H9 (cell line): ENCODE results near the gene ACTN4. TPM values are rescaled to one million over a fixed set of nuclear protein-coding genes. Genes with fewer than 3 reads are reported as not detected.

Experiments
- DNase-seq: peaks from one replicate; pipeline ENCODE4 v3.0.0-alpha.2; 2017
- H2AFZ ChIP-seq: one replicate; pipeline ENCODE4 v1.6.1; 2013; ENCODE audit warnings: mild to moderate bottlenecking, low read length, control low read depth, moderate library complexity
- H2AK5ac ChIP-seq: 2 replicates; pipeline ENCODE4 v1.6.1; 2013; ENCODE audit warnings: low read length, control low read depth, mixed read lengths; ENCODE audit not compliant: insufficient read length
- H2BK120ac ChIP-seq: one replicate; pipeline ENCODE4 v1.6.1; 2013; ENCODE audit warnings: low read depth, mild to moderate bottlenecking, low read length, control low read depth, inconsistent platforms; ENCODE audit not compliant: poor library complexity, severe bottlenecking
- H2BK12ac ChIP-seq: 2 replicates; pipeline ENCODE4 v1.6.1; 2013; ENCODE audit warnings: low read length, control low read depth, mixed read lengths, low read depth; ENCODE audit not compliant: insufficient read length
- H2BK15ac ChIP-seq: 2 replicates; pipeline ENCODE4 v1.6.1; 2013; ENCODE audit warnings: low read depth, low read length, control low read depth
- H2BK20ac ChIP-seq: one replicate; pipeline ENCODE4 v1.6.1; 2013; ENCODE audit warnings: low read depth, mild to moderate bottlenecking, low read length, control low read depth, inconsistent platforms; ENCODE audit not compliant: poor library complexity, severe bottlenecking
- H2BK5ac ChIP-seq: 2 replicates; pipeline ENCODE4 v1.6.1; 2013; ENCODE audit warnings: low read length, control low read depth, mixed read lengths; ENCODE audit not compliant: insufficient read length
- H3K14ac ChIP-seq: 2 replicates; pipeline ENCODE4 v1.6.1; 2013; ENCODE audit warnings: low read length, control low read depth; ENCODE audit not compliant: insufficient read depth
- H3K18ac ChIP-seq: 2 replicates; pipeline ENCODE4 v1.6.1; 2013; ENCODE audit warnings: low read depth, mild to moderate bottlenecking, mixed read lengths, low read length, control low read depth; ENCODE audit not compliant: insufficient read length
- H3K23ac ChIP-seq: 2 replicates; pipeline ENCODE4 v1.6.1; 2013; ENCODE audit warnings: low read length, control low read depth, mixed read lengths, low read depth; ENCODE audit not compliant: insufficient read length
- H3K23me2 ChIP-seq: 2 replicates; pipeline ENCODE4 v1.6.1; 2013; ENCODE audit warnings: low read depth, mild to moderate bottlenecking, mixed read lengths, low read length, control low read depth; ENCODE audit not compliant: insufficient read length, poor library complexity, severe bottlenecking
- H3K27ac ChIP-seq: 2 replicates; pipeline ENCODE4 v1.5.1; 2013; ENCODE audit warnings: low read length, control low read depth, mixed read lengths, low read depth; ENCODE audit not compliant: insufficient read length
- H3K27me3 ChIP-seq: 2 replicates; pipeline ENCODE4 v1.6.1; 2013; ENCODE audit warnings: low read length, control low read depth, inconsistent platforms; ENCODE audit not compliant: insufficient read depth
- H3K4ac ChIP-seq: 2 replicates; pipeline ENCODE4 v1.6.1; 2013; ENCODE audit warnings: low read depth, mild to moderate bottlenecking, control low read depth, inconsistent platforms, low read length, moderate library complexity
- H3K4me1 ChIP-seq: 2 replicates; pipeline ENCODE4 v1.6.1; 2013; ENCODE audit warnings: low read length, control low read depth, inconsistent platforms; ENCODE audit not compliant: insufficient read depth
- H3K4me2 ChIP-seq: 2 replicates; pipeline ENCODE4 v1.6.1; 2013; ENCODE audit warnings: low read length, control low read depth, mixed read lengths; ENCODE audit not compliant: insufficient read length, insufficient read depth
- H3K56ac ChIP-seq: 2 replicates; pipeline ENCODE4 v1.6.1; 2013; ENCODE audit warnings: low read depth, mild to moderate bottlenecking, mixed read lengths, low read length, control low read depth; ENCODE audit not compliant: insufficient read length
- H3K79me1 ChIP-seq: 2 replicates; pipeline ENCODE4 v1.6.1; 2013; ENCODE audit warnings: low read depth, mild to moderate bottlenecking, moderate library complexity, low read length, control low read depth, inconsistent platforms; ENCODE audit not compliant: insufficient read depth, poor library complexity, severe bottlenecking
- H3K79me2 ChIP-seq: 2 replicates; pipeline ENCODE4 v1.6.1; 2013; ENCODE audit warnings: low read length, control low read depth, inconsistent platforms; ENCODE audit not compliant: insufficient read depth
- H3K9ac ChIP-seq: 2 replicates; pipeline ENCODE4 v1.6.1; 2013; ENCODE audit warnings: low read length, control low read depth, mixed read lengths; ENCODE audit not compliant: insufficient read length; ENCODE audit errors: extremely low read depth
- H3K9me3 ChIP-seq: one replicate; pipeline ENCODE4 v1.6.1; 2013; ENCODE audit warnings: low read depth, low read length, inconsistent platforms; ENCODE audit not compliant: control insufficient read depth
- H3T11ph ChIP-seq: one replicate; pipeline ENCODE4 v1.6.1; 2013; ENCODE audit warnings: mild to moderate bottlenecking, low read length, control low read depth, inconsistent platforms
- H4K20me1 ChIP-seq: one replicate; pipeline ENCODE4 v1.6.1; 2013; ENCODE audit not compliant: control insufficient read depth, insufficient read length, insufficient read depth
- H4K5ac ChIP-seq: 2 replicates; pipeline ENCODE4 v1.6.1; 2013; ENCODE audit warnings: low read depth, mild to moderate bottlenecking, mixed read lengths, low read length, control low read depth; ENCODE audit not compliant: insufficient read length
- H4K8ac ChIP-seq: replicated peaks from 2 replicates; pipeline ENCODE4 v1.6.1; 2013; ENCODE audit warnings: low read length, control low read depth, mixed read lengths, low read depth; ENCODE audit not compliant: insufficient read length
- H4K91ac ChIP-seq: 2 replicates; pipeline ENCODE4 v1.6.1; 2013; ENCODE audit warnings: low read depth, mild to moderate bottlenecking, moderate library complexity, mixed read lengths, low read length, control low read depth; ENCODE audit not compliant: insufficient read length
- H3K27ac Mint-ChIP-seq, 3 experiments: 2 replicates in 2 of 3; 3 replicates in 1 of 3; pipeline ENCODE4 v1.8.0; 2020 to 2021; ENCODE audit warnings: mixed read lengths in 3 of 3, mild to moderate bottlenecking in 1 of 3, moderate library complexity in 1 of 3
- H3K27me3 Mint-ChIP-seq: 2 replicates; pipeline ENCODE4 v1.8.0; 2021; ENCODE audit warnings: low read depth, mild to moderate bottlenecking, moderate library complexity, mixed read lengths
- H3K36me3 Mint-ChIP-seq, 3 experiments: 2 replicates in 2 of 3; 3 replicates in 1 of 3; pipeline ENCODE4 v1.8.0; 2020 to 2021; ENCODE audit warnings: low read depth in 3 of 3, mixed read lengths in 3 of 3; ENCODE audit not compliant: insufficient read depth in 1 of 3
- H3K4me1 Mint-ChIP-seq, 2 experiments: 2 replicates each; pipeline ENCODE4 v1.8.0; 2020; ENCODE audit warnings: mixed read lengths in 2 of 2
- H3K4me3 Mint-ChIP-seq, 2 experiments: 2 replicates in 1 of 2; 3 replicates in 1 of 2; pipeline ENCODE4 v1.8.0; 2020 to 2021; ENCODE audit warnings: mild to moderate bottlenecking in 2 of 2, mixed read lengths in 2 of 2, moderate library complexity in 1 of 2
- H3K9me3 Mint-ChIP-seq, 2 experiments: 2 replicates in 1 of 2; 3 replicates in 1 of 2; pipeline ENCODE4 v1.8.0; 2020; ENCODE audit warnings: mild to moderate bottlenecking in 2 of 2, mixed read lengths in 2 of 2, moderate library complexity in 1 of 2
- WGBS: extraction: QIAGEN DNeasy Blood & Tissue Kit; methylation state at CpG from one replicate; pipeline ENCODE4 v1.1.7; 2013; ENCODE audit warnings: missing lambda C conversion rate, low lambda C conversion rate, mixed read lengths; ENCODE audit not compliant: insufficient read length; ENCODE audit errors: extremely low coverage; 5-methylcytosine and 5-hydroxymethylcytosine counted together
- total RNA-seq: library from RNA; stranded (reverse); gene quantifications from 2 replicates; pipeline ENCODE4 v1.2.1, GENCODE V29; 2021
- TF ChIP-seq, protein P1 (sequence below): fragments of 200-600 bp; sonication (generic); conservative IDR thresholded peaks from 3 replicates; pipeline ENCODE4 v1.8.0; 2021; ENCODE audit warnings: antibody characterized with exemption, mild to moderate bottlenecking

The ACTN4 gene
- total RNA-seq, 1 experiment from 2014 or later = 369 TPM

DNA sequence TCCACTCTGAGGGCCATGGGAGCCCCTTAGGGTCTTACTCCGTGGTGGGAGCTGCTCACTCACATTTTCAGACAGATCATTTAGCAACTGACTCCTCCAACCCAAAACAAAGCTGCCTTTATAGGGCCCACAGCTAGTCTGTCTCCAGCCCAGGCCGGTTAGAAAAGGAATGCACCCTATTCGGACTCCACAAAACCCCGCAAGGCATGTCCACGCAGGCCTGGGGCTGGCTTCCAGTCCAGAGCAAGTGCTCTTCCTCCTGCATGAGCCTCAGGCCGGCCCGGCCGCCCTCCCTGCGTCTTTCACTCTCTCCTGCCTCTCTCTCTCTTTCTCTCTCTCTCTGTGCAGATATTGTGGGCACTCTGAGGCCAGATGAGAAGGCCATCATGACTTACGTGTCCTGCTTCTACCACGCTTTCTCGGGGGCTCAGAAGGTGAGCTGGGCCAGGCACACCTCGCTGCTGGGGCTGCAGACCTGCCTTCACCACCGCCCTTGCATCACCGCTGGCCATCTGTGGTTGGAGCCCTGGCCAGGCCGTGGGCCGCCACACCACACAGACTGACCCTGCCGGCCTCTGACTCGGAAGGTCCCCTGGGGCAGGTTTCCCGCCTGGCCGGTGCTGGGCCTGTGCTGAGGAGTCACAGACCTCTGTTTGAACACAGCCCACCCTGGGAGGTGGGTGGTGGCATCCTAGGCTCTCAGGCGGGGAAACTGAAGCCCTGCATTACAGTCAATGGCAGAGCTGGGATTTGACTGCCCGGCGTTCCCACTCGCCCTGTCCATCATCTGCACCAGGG is 63.7 kb downstream of the ACTN4 start:
- H3K4me1 Mint-ChIP-seq = 0 out of 4 replicates have a peak, but pooled peaks cover 0 to 2% of the 10 kb centered on the region in 2 experiments
- H3K36me3 Mint-ChIP-seq = peaks cover 41 to 83% (median 72%) of the 10 kb centered on the region in 3 experiments
- H3K18ac ChIP-seq = no peak overlapping the region
- no peak overlapping the region for H2BK15ac ChIP-seq
- no peak overlapping the region for H2BK5ac ChIP-seq
- H3K4me2 ChIP-seq = no peak overlapping the region
- no peak overlapping the region for H3K56ac ChIP-seq
- H3K4ac ChIP-seq = no peak overlapping the region
- no peak overlapping the region for H2BK20ac ChIP-seq
- no peak overlapping the region; a peak in 1 of 5 replicates for H3K4me3 Mint-ChIP-seq
- no peak overlapping the region for H4K5ac ChIP-seq
- no peaks in the 10 kb centered on the region for H3K27me3 ChIP-seq
- no peaks in the 10 kb centered on the region for H4K20me1 ChIP-seq
- H4K8ac ChIP-seq = no peak overlapping the region
- no peak overlapping the region for H2BK12ac ChIP-seq
- no peaks in the 10 kb centered on the region for H3K79me1 ChIP-seq
- H2BK120ac ChIP-seq = no peak overlapping the region
- H3T11ph ChIP-seq = no peak overlapping the region
- no peak overlapping the region for H2AK5ac ChIP-seq
- no peaks in the 10 kb centered on the region for H3K4me1 ChIP-seq
- H3K14ac ChIP-seq = no peak overlapping the region
- H3K27ac Mint-ChIP-seq = peak overlapping the region in 1 of 3 experiments; percentile 77; a peak in 2 of 7 replicates
- no peaks in the 10 kb centered on the region for H3K9me3 Mint-ChIP-seq
- no peak overlapping the region for H4K91ac ChIP-seq
- TF ChIP-seq, protein P1, sequence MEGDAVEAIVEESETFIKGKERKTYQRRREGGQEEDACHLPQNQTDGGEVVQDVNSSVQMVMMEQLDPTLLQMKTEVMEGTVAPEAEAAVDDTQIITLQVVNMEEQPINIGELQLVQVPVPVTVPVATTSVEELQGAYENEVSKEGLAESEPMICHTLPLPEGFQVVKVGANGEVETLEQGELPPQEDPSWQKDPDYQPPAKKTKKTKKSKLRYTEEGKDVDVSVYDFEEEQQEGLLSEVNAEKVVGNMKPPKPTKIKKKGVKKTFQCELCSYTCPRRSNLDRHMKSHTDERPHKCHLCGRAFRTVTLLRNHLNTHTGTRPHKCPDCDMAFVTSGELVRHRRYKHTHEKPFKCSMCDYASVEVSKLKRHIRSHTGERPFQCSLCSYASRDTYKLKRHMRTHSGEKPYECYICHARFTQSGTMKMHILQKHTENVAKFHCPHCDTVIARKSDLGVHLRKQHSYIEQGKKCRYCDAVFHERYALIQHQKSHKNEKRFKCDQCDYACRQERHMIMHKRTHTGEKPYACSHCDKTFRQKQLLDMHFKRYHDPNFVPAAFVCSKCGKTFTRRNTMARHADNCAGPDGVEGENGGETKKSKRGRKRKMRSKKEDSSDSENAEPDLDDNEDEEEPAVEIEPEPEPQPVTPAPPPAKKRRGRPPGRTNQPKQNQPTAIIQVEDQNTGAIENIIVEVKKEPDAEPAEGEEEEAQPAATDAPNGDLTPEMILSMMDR = no peak
- H3K27ac ChIP-seq = no peak overlapping the region
- WGBS = no CpG with 5 or more reads among the region's 25 CpGs
- H3K79me2 ChIP-seq = no peaks in the 10 kb centered on the region
- H3K23ac ChIP-seq = no peak overlapping the region
- H3K9me3 ChIP-seq = no peaks in the 10 kb centered on the region
- DNase-seq = no peak
- no peak overlapping the region for H2AFZ ChIP-seq
- H3K23me2 ChIP-seq = no peaks in the 10 kb centered on the region
- H3K9ac ChIP-seq = no peak overlapping the region
- H3K27me3 Mint-ChIP-seq = no peaks in the 10 kb centered on the region; the same call in 1 of the 2 replicates
